K562 (cell line): ENCODE results near the gene HOXC12. TPM values are rescaled to one million over a fixed set of nuclear protein-coding genes. Genes with fewer than 3 reads are reported as not detected.

Experiments used
- BHLHE40 ChIP-seq: IDR thresholded peaks from 2 replicates; pipeline ENCODE4 v1.6.1; 2011; ENCODE audit warnings: low read length, improper control_type of control experiment
- CXXC5 ChIP-seq: fragments of 250-450 bp; sonication (Bioruptor Pico); IDR thresholded peaks from 2 replicates; pipeline ENCODE4 v1.8.0; 2022; ENCODE audit warnings: inconsistent platforms, mild to moderate bottlenecking, moderate library complexity
- JUN ChIP-seq, 2 experiments: sonication (generic) in 1 of 2; formaldehyde crosslinking in 1 of 2; IDR thresholded peaks; 2 replicates each; pipeline versions ENCODE4 v1.6.1 to v1.8.0; 2012 to 2022; ENCODE audit warnings: borderline replicate concordance in 2 of 2, mild to moderate bottlenecking in 2 of 2, improper control_type of control experiment in 1 of 2, low read depth in 1 of 2, low read length in 1 of 2, missing genetic modification reagents in 1 of 2
- MEIS2 ChIP-seq: fragments of 450-650 bp; IDR thresholded peaks from 2 replicates; pipeline ENCODE4 v1.6.1; 2014; ENCODE audit warnings: mild to moderate bottlenecking; ENCODE audit not compliant: partially characterized antibody
- TOE1 ChIP-seq, 2 experiments: fragments of 450-650 bp in 1 of 2; sonication (generic) in 1 of 2; formaldehyde crosslinking in 1 of 2; IDR thresholded peaks; 2 replicates each; pipeline versions ENCODE4 v1.7.1 to v1.8.0; 2016 to 2022; ENCODE audit warnings: borderline replicate concordance in 2 of 2, mild to moderate bottlenecking in 2 of 2, antibody characterized with exemption in 1 of 2, inconsistent platforms in 1 of 2, low read depth in 1 of 2, missing genetic modification reagents in 1 of 2, moderate library complexity in 1 of 2
- polyA plus RNA-seq, 8 experiments: library from polyadenylated mRNA; depleted of rRNA in 4 of 8; stranded (reverse) in 5 of 8; unstranded in 3 of 8; fragments of >200 nt; fragmentation: Nextera tagmentation in 2 of 8; fragmentation: Illumina TruSeq in 1 of 8; extraction: Ambion mirVana in 2 of 8; extraction: Trizol in 1 of 8; gene quantifications; 2 replicates each; pipeline versions ENCODE4 v1.2.1 to v1.2.3, GENCODE V29; 2011 to 2014; ENCODE audit warnings: inconsistent platforms in 1 of 8, missing spikeins in 1 of 8
- total RNA-seq, 7 experiments: library from RNA; depleted of rRNA in 6 of 7; stranded (reverse); fragments of >200 nt in 6 of 7; fragmentation: Illumina TruSeq in 2 of 7; extraction: Trizol in 2 of 7; gene quantifications; 2 replicates each; pipeline versions ENCODE4 v1.2.1 to v1.2.3, GENCODE V29; 2011 to 2021; ENCODE audit warnings: low replicate concordance in 1 of 7
- TF ChIP-seq, protein P1 (sequence below), 2 experiments: fragments of 450-650 bp; IDR thresholded peaks; 2 replicates each; pipeline ENCODE4 v1.6.1; 2018; ENCODE audit warnings: mild to moderate bottlenecking in 2 of 2, low read depth in 1 of 2; ENCODE audit not compliant: partially characterized antibody in 2 of 2
- TF ChIP-seq, protein P2 (sequence below), 3 experiments: fragments of 200-800 bp in 1 of 3; sonication (Bioruptor generic) in 1 of 3; sonication (generic) in 1 of 3; formaldehyde crosslinking in 1 of 3; IDR thresholded peaks; 2 replicates each; pipeline versions ENCODE4 v1.6.1 to v1.8.0; 2016 to 2022; ENCODE audit warnings: mild to moderate bottlenecking in 2 of 3, missing compliant biosample characterization in 2 of 3, missing genetic modification characterization in 2 of 3, missing genetic modification reagents in 1 of 3
- TF ChIP-seq, protein P3 (sequence below): sonication (generic); formaldehyde crosslinking; IDR thresholded peaks from 2 replicates; pipeline ENCODE4 v1.8.0; 2022; ENCODE audit warnings: mild to moderate bottlenecking, missing genetic modification reagents

HOXC12 gene
- total and polyA plus RNA-seq, 9 of the 15 experiments (the other 6 are each of a cell fraction or from before 2014, with no cell fraction given), result 0.04 to 0.36 (median 0.11) TPM; not detected in 1

DNA sequence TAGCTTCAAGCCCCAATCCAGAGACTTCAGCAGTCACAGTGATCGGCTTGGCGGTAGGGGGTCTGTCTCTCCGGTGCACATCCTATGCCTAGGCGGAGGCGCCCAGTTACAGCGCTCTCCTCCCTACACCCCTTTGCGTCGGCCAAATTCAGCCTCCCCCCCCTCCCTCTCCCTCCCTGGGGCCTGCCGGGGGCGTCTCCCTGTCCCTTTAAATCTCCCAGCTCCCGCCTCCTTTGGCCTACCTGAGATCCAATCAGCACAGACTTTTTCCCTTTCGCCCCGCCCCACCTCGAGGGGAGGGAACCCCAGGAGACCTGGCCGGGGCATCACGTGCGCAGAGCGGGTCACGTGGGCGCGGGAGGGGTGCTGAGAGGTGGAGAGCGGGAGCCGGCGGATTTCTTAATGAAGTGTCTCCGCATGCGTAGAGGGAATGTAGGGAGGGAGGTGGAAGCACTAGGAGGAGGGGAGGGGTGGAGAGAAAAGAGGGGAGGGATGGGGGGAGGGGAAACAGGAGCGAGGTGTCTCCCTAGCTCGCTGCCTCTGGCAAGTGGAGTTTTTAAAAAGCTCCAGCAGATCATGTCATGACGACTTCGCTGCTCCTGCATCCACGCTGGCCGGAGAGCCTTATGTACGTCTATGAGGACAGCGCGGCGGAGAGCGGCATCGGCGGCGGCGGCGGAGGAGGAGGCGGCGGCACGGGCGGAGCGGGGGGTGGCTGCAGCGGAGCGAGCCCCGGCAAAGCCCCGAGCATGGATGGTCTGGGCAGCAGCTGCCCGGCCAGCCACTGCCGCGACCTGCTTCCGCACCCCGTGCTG, 16.2 kb upstream of the HOXC12 start, which contains the start of gene HOXC13 (continued):
- TF ChIP-seq, protein P1, sequence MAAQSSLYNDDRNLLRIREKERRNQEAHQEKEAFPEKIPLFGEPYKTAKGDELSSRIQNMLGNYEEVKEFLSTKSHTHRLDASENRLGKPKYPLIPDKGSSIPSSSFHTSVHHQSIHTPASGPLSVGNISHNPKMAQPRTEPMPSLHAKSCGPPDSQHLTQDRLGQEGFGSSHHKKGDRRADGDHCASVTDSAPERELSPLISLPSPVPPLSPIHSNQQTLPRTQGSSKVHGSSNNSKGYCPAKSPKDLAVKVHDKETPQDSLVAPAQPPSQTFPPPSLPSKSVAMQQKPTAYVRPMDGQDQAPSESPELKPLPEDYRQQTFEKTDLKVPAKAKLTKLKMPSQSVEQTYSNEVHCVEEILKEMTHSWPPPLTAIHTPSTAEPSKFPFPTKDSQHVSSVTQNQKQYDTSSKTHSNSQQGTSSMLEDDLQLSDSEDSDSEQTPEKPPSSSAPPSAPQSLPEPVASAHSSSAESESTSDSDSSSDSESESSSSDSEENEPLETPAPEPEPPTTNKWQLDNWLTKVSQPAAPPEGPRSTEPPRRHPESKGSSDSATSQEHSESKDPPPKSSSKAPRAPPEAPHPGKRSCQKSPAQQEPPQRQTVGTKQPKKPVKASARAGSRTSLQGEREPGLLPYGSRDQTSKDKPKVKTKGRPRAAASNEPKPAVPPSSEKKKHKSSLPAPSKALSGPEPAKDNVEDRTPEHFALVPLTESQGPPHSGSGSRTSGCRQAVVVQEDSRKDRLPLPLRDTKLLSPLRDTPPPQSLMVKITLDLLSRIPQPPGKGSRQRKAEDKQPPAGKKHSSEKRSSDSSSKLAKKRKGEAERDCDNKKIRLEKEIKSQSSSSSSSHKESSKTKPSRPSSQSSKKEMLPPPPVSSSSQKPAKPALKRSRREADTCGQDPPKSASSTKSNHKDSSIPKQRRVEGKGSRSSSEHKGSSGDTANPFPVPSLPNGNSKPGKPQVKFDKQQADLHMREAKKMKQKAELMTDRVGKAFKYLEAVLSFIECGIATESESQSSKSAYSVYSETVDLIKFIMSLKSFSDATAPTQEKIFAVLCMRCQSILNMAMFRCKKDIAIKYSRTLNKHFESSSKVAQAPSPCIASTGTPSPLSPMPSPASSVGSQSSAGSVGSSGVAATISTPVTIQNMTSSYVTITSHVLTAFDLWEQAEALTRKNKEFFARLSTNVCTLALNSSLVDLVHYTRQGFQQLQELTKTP (IDR thresholded peaks at IDR 0.05; ENCODE audit: low read depth in 1 of 2, partially characterized antibody in 2 of 2), result peak in 1 of 2 experiments; percentile 59
- TF ChIP-seq CXXC5 (CRISPR knock-in tag) (peak; percentile 31; the same call in 1 of the 2 replicates), MEIS2 (peak; percentile 64), TOE1 (IDR thresholded peaks at IDR 0.05; ENCODE audit: borderline replicate concordance) (peak; percentile 96), TOE1 (CRISPR knock-in tag; IDR thresholded peaks at IDR 0.05; ENCODE audit: borderline replicate concordance, low read depth) (no peak), BHLHE40 (peak; percentile 97), JUN (IDR thresholded peaks at IDR 0.05; ENCODE audit: borderline replicate concordance, low read depth, low read length) (peak; percentile 42; the same call in 1 of the 2 replicates), JUN (CRISPR knock-in tag; IDR thresholded peaks at IDR 0.05; ENCODE audit: borderline replicate concordance) (no peak)
- TF ChIP-seq, protein P2, sequence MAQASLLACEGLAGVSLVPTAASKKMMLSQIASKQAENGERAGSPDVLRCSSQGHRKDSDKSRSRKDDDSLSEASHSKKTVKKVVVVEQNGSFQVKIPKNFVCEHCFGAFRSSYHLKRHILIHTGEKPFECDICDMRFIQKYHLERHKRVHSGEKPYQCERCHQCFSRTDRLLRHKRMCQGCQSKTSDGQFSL (CRISPR knock-in tag; IDR thresholded peaks at IDR 0.05), result no peak
- TF ChIP-seq, protein P2 (tag; IDR thresholded peaks at IDR 0.05), result peak in 1 of 2 experiments; percentile 76; a peak in 1 of 4 replicates
- TF ChIP-seq, protein P3, sequence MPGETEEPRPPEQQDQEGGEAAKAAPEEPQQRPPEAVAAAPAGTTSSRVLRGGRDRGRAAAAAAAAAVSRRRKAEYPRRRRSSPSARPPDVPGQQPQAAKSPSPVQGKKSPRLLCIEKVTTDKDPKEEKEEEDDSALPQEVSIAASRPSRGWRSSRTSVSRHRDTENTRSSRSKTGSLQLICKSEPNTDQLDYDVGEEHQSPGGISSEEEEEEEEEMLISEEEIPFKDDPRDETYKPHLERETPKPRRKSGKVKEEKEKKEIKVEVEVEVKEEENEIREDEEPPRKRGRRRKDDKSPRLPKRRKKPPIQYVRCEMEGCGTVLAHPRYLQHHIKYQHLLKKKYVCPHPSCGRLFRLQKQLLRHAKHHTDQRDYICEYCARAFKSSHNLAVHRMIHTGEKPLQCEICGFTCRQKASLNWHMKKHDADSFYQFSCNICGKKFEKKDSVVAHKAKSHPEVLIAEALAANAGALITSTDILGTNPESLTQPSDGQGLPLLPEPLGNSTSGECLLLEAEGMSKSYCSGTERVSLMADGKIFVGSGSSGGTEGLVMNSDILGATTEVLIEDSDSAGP (CRISPR knock-in tag), result peak; percentile 88
